ENCODE measurements around the gene EGFL7.
A peak's percentile ranks its signal among the peaks of the same experiment; 100 is the strongest.
"Not testable (repeated sequence)": the region's sequence is repeated elsewhere in the genome, so short reads cannot be mapped to it uniquely, and the experiment has no call there.

Gene EGFL7

GRCh38 chr9:136624184-136624951, 38.3 kb upstream of the EGFL7 start:
- no peak for DNase-seq (ENCODE audit: low read depth in 2 of 2)

GRCh38 chr9:136625101-136626065, 37.3 kb upstream of the EGFL7 start:
- DNase-seq (ENCODE audit: low read depth in 2 of 2): no peak

GRCh38 chr9:136626066-136626725, 36.5 kb upstream of the EGFL7 start:
- no peak for DNase-seq (ENCODE audit: low read depth in 2 of 2)

GRCh38 chr9:136626740-136627642, 35.7 kb upstream of the EGFL7 start:
- DNase-seq (ENCODE audit: low read depth in 2 of 2): no peak

- no peak for DNase-seq (ENCODE audit: low read depth in 2 of 2)
Observed at GRCh38 chr9:136627703-136628102, 35.0 kb upstream of the EGFL7 start.

GRCh38 chr9:136628268-136628667, 34.4 kb upstream of the EGFL7 start:
- no peak for DNase-seq (ENCODE audit: low read depth in 2 of 2)

GRCh38 chr9:136629001-136629878, 33.5 kb upstream of the EGFL7 start:
- DNase-seq (ENCODE audit: low read depth in 2 of 2): no peak

GRCh38 chr9:136629879-136630661, 32.6 kb upstream of the EGFL7 start:
- DNase-seq (ENCODE audit: low read depth in 2 of 2): peak; percentile 47 to 62

- no peak for DNase-seq (ENCODE audit: low read depth in 2 of 2)
Observed at GRCh38 chr9:136630662-136630992, 32.1 kb upstream of the EGFL7 start.

GRCh38 chr9:136631038-136632000, 31.4 kb upstream of the EGFL7 start:
- DNase-seq (ENCODE audit: low read depth in 2 of 2): peak; percentile 44 to 71

GRCh38 chr9:136632072-136632471, 30.6 kb upstream of the EGFL7 start:
- DNase-seq (ENCODE audit: low read depth in 2 of 2): not testable (repeated sequence)

- not testable (repeated sequence) for DNase-seq (ENCODE audit: low read depth in 2 of 2)
Observed at GRCh38 chr9:136632491-136633106, 30.1 kb upstream of the EGFL7 start.

- DNase-seq (ENCODE audit: low read depth in 2 of 2): no peak
Observed at GRCh38 chr9:136634904-136635303, 27.8 kb upstream of the EGFL7 start.

GRCh38 chr9:136640171-136641111, 22.3 kb upstream of the EGFL7 start:
- DNase-seq (ENCODE audit: low read depth in 2 of 2): no peak

GRCh38 chr9:136642439-136642921, 20.2 kb upstream of the EGFL7 start:
- no peak for DNase-seq (ENCODE audit: low read depth in 2 of 2)

- no peak for DNase-seq (ENCODE audit: low read depth in 2 of 2)
Observed at GRCh38 chr9:136643596-136644342, 18.9 kb upstream of the EGFL7 start.

Measured in stimulated activated CD4-positive, alpha-beta T cell treated with anti-CD3 and anti-CD28 coated beads, Interleukin-15, amount 100 ng/mL, for 48 hours (primary cell).